Measurements from ENCODE around the gene SORCS2. TPM values are rescaled to one million over a fixed set of nuclear protein-coding genes. Genes with fewer than 3 reads are reported as not detected.

The SORCS2 gene
- total and polyA plus RNA-seq, 2 donors = 2.2 to 2.7 TPM

- H3K4me1 ChIP-seq (ENCODE audit: control insufficient read depth in 2 of 2, insufficient read depth in 2 of 2, low read length in 2 of 2) = no peaks in the 10 kb centered on the region
- H3K27me3 ChIP-seq (ENCODE audit: control insufficient read depth in 2 of 2, insufficient read depth in 1 of 2, low read length in 1 of 2) = no peaks in the 10 kb centered on the region
- 94% methylated on average over 6 of the region's 6 CpGs for WGBS
- no peak overlapping the region for H3K27ac ChIP-seq (ENCODE audit: low read depth in 1 of 2, low read length in 1 of 2)
- H3K4me3 ChIP-seq (ENCODE audit: low read length in 2 of 2) = no peak overlapping the region
- DNase-seq (ENCODE audit: low read depth in 6 of 9, low spot score in 9 of 9) = no peak
- H3K36me3 ChIP-seq (ENCODE audit: control insufficient read depth in 2 of 2, insufficient read depth in 2 of 2, low read length in 1 of 2) = no peaks in the 10 kb centered on the region
- H3K9me3 ChIP-seq (ENCODE audit: control insufficient read depth in 2 of 2, insufficient read depth in 1 of 2, low read length in 1 of 2) = no peaks in the 10 kb centered on the region
Measured at GRCh38 chr4:7491915-7492314, 299.6 kb downstream of the SORCS2 start.

GRCh38 chr4:7498446-7499200, 306.3 kb downstream of the SORCS2 start:
- DNase-seq (ENCODE audit: low read depth in 6 of 9, low spot score in 9 of 9) = no peak
- no peak overlapping the region for H3K27ac ChIP-seq (ENCODE audit: low read depth in 1 of 2, low read length in 1 of 2)
- no peaks in the 10 kb centered on the region for H3K27me3 ChIP-seq (ENCODE audit: control insufficient read depth in 2 of 2, insufficient read depth in 1 of 2, low read length in 1 of 2)
- H3K9me3 ChIP-seq (ENCODE audit: control insufficient read depth in 2 of 2, insufficient read depth in 1 of 2, low read length in 1 of 2) = no peaks in the 10 kb centered on the region
- no peaks in the 10 kb centered on the region for H3K4me1 ChIP-seq (ENCODE audit: control insufficient read depth in 2 of 2, insufficient read depth in 2 of 2, low read length in 2 of 2)
- WGBS = 78% methylated on average over 16 of the region's 16 CpGs
- H3K36me3 ChIP-seq (ENCODE audit: control insufficient read depth in 2 of 2, insufficient read depth in 2 of 2, low read length in 1 of 2) = no peaks in the 10 kb centered on the region
- H3K4me3 ChIP-seq (ENCODE audit: low read length in 2 of 2) = no peak overlapping the region

GRCh38 chr4:7499661-7500060, 307.3 kb downstream of the SORCS2 start:
- H3K4me3 ChIP-seq (ENCODE audit: low read length in 2 of 2) = no peak overlapping the region
- WGBS = 84% methylated on average over 16 of the region's 16 CpGs

GRCh38 chr4:7500404-7500803, 308.1 kb downstream of the SORCS2 start:
- DNase-seq (ENCODE audit: low read depth in 6 of 9, low spot score in 9 of 9) = no peak
- Histone ChIP-seq H3K4me3 (ENCODE audit: low read length in 2 of 2) (no peak overlapping the region), H3K9me3 (ENCODE audit: control insufficient read depth in 2 of 2, insufficient read depth in 1 of 2, low read length in 1 of 2) (no peaks in the 10 kb centered on the region), H3K27me3 (ENCODE audit: control insufficient read depth in 2 of 2, insufficient read depth in 1 of 2, low read length in 1 of 2) (no peaks in the 10 kb centered on the region), H3K27ac (ENCODE audit: low read depth in 1 of 2, low read length in 1 of 2) (no peak overlapping the region), H3K4me1 (ENCODE audit: control insufficient read depth in 2 of 2, insufficient read depth in 2 of 2, low read length in 2 of 2) (no peaks in the 10 kb centered on the region), H3K36me3 (ENCODE audit: control insufficient read depth in 2 of 2, insufficient read depth in 2 of 2, low read length in 1 of 2) (no peaks in the 10 kb centered on the region)
- 56% methylated on average over 10 of the region's 10 CpGs for WGBS

More at GRCh38 chr4:7499661-7500060, 307.3 kb downstream of the SORCS2 start:
- Histone ChIP-seq H3K9me3 (ENCODE audit: control insufficient read depth in 2 of 2, insufficient read depth in 1 of 2, low read length in 1 of 2) (no peaks in the 10 kb centered on the region), H3K4me1 (ENCODE audit: control insufficient read depth in 2 of 2, insufficient read depth in 2 of 2, low read length in 2 of 2) (no peaks in the 10 kb centered on the region), H3K27ac (ENCODE audit: low read depth in 1 of 2, low read length in 1 of 2) (no peak overlapping the region), H3K27me3 (ENCODE audit: control insufficient read depth in 2 of 2, insufficient read depth in 1 of 2, low read length in 1 of 2) (no peaks in the 10 kb centered on the region), H3K36me3 (ENCODE audit: control insufficient read depth in 2 of 2, insufficient read depth in 2 of 2, low read length in 1 of 2) (no peaks in the 10 kb centered on the region)
- no peak for DNase-seq (ENCODE audit: low read depth in 6 of 9, low spot score in 9 of 9)

GRCh38 chr4:7501314-7501713, 309.0 kb downstream of the SORCS2 start:
- Histone ChIP-seq H3K27ac (ENCODE audit: low read depth in 1 of 2, low read length in 1 of 2) (no peak overlapping the region), H3K9me3 (ENCODE audit: control insufficient read depth in 2 of 2, insufficient read depth in 1 of 2, low read length in 1 of 2) (no peaks in the 10 kb centered on the region), H3K4me3 (ENCODE audit: low read length in 2 of 2) (no peak overlapping the region), H3K4me1 (ENCODE audit: control insufficient read depth in 2 of 2, insufficient read depth in 2 of 2, low read length in 2 of 2) (no peaks in the 10 kb centered on the region), H3K27me3 (ENCODE audit: control insufficient read depth in 2 of 2, insufficient read depth in 1 of 2, low read length in 1 of 2) (no peaks in the 10 kb centered on the region), H3K36me3 (ENCODE audit: control insufficient read depth in 2 of 2, insufficient read depth in 2 of 2, low read length in 1 of 2) (no peaks in the 10 kb centered on the region)
- 76% methylated on average over 11 of the region's 11 CpGs for WGBS
- no peak for DNase-seq (ENCODE audit: low read depth in 6 of 9, low spot score in 9 of 9)

GRCh38 chr4:7501873-7502272, 309.5 kb downstream of the SORCS2 start:
- 76% methylated on average over 11 of the region's 11 CpGs for WGBS
- H3K9me3 ChIP-seq (ENCODE audit: control insufficient read depth in 2 of 2, insufficient read depth in 1 of 2, low read length in 1 of 2) = no peaks in the 10 kb centered on the region
- H3K4me1 ChIP-seq (ENCODE audit: control insufficient read depth in 2 of 2, insufficient read depth in 2 of 2, low read length in 2 of 2) = no peaks in the 10 kb centered on the region
- H3K27ac ChIP-seq (ENCODE audit: low read depth in 1 of 2, low read length in 1 of 2) = no peak overlapping the region
- no peaks in the 10 kb centered on the region for H3K27me3 ChIP-seq (ENCODE audit: control insufficient read depth in 2 of 2, insufficient read depth in 1 of 2, low read length in 1 of 2)
- no peak overlapping the region for H3K4me3 ChIP-seq (ENCODE audit: low read length in 2 of 2)
- no peaks in the 10 kb centered on the region for H3K36me3 ChIP-seq (ENCODE audit: control insufficient read depth in 2 of 2, insufficient read depth in 2 of 2, low read length in 1 of 2)
- DNase-seq (ENCODE audit: low read depth in 6 of 9, low spot score in 9 of 9) = no peak

- Histone ChIP-seq H3K27ac (ENCODE audit: low read depth in 1 of 2, low read length in 1 of 2) (no peak overlapping the region), H3K36me3 (ENCODE audit: control insufficient read depth in 2 of 2, insufficient read depth in 2 of 2, low read length in 1 of 2) (no peaks in the 10 kb centered on the region), H3K27me3 (ENCODE audit: control insufficient read depth in 2 of 2, insufficient read depth in 1 of 2, low read length in 1 of 2) (no peaks in the 10 kb centered on the region), H3K4me1 (ENCODE audit: control insufficient read depth in 2 of 2, insufficient read depth in 2 of 2, low read length in 2 of 2) (no peaks in the 10 kb centered on the region), H3K9me3 (ENCODE audit: control insufficient read depth in 2 of 2, insufficient read depth in 1 of 2, low read length in 1 of 2) (no peaks in the 10 kb centered on the region), H3K4me3 (ENCODE audit: low read length in 2 of 2) (no peak overlapping the region)
- WGBS = 80% methylated on average over 15 of the region's 15 CpGs
- no peak for DNase-seq (ENCODE audit: low read depth in 6 of 9, low spot score in 9 of 9)
Measured at GRCh38 chr4:7503559-7504249, 311.4 kb downstream of the SORCS2 start.

GRCh38 chr4:7505116-7505900, 313.0 kb downstream of the SORCS2 start:
- Histone ChIP-seq H3K36me3 (ENCODE audit: control insufficient read depth in 2 of 2, insufficient read depth in 2 of 2, low read length in 1 of 2) (no peaks in the 10 kb centered on the region), H3K4me3 (ENCODE audit: low read length in 2 of 2) (no peak overlapping the region), H3K4me1 (ENCODE audit: control insufficient read depth in 2 of 2, insufficient read depth in 2 of 2, low read length in 2 of 2) (no peaks in the 10 kb centered on the region), H3K27me3 (ENCODE audit: control insufficient read depth in 2 of 2, insufficient read depth in 1 of 2, low read length in 1 of 2) (peaks cover 0 to 10% of the 10 kb centered on the region in 2 donors), H3K27ac (ENCODE audit: low read depth in 1 of 2, low read length in 1 of 2) (no peak overlapping the region), H3K9me3 (ENCODE audit: control insufficient read depth in 2 of 2, insufficient read depth in 1 of 2, low read length in 1 of 2) (no peaks in the 10 kb centered on the region)
- 95% methylated on average over 25 of the region's 25 CpGs for WGBS
- DNase-seq (ENCODE audit: low read depth in 6 of 9, low spot score in 9 of 9) = no peak

GRCh38 chr4:7506119-7506518, 313.8 kb downstream of the SORCS2 start:
- Histone ChIP-seq H3K27me3 (ENCODE audit: control insufficient read depth in 2 of 2, insufficient read depth in 1 of 2, low read length in 1 of 2) (peaks cover 0 to 14% of the 10 kb centered on the region in 2 donors), H3K9me3 (ENCODE audit: control insufficient read depth in 2 of 2, insufficient read depth in 1 of 2, low read length in 1 of 2) (no peaks in the 10 kb centered on the region), H3K4me1 (ENCODE audit: control insufficient read depth in 2 of 2, insufficient read depth in 2 of 2, low read length in 2 of 2) (no peaks in the 10 kb centered on the region), H3K4me3 (ENCODE audit: low read length in 2 of 2) (no peak overlapping the region), H3K27ac (ENCODE audit: low read depth in 1 of 2, low read length in 1 of 2) (no peak overlapping the region), H3K36me3 (ENCODE audit: control insufficient read depth in 2 of 2, insufficient read depth in 2 of 2, low read length in 1 of 2) (no peaks in the 10 kb centered on the region)
- DNase-seq (ENCODE audit: low read depth in 6 of 9, low spot score in 9 of 9) = no peak
- WGBS = 95% methylated on average over 9 of the region's 9 CpGs

Data from thymus (tissue), 11 donors.